ENCODE data around the gene ZSCAN5A. TPM values are rescaled to one million over a fixed set of nuclear protein-coding genes. Genes with fewer than 3 reads are reported as not detected.

Gene ZSCAN5A
- total and polyA plus RNA-seq, 7 donors, result 4.3 to 7.2 (median 5.4) TPM

GRCh38 chr19:56290104-56290503 is 24.5 kb downstream of the ZSCAN5A start:
- no peak overlapping the region for H3K27ac ChIP-seq
- intact Hi-C loops (cut with DNase I), result no loop called here
- H3K9me3 ChIP-seq, result no peaks in the 10 kb centered on the region
- TF ChIP-seq POLR2A (IDR thresholded peaks at IDR 0.05), result no peak
- no peak for TF ChIP-seq POLR2AphosphoS5 (IDR thresholded peaks at IDR 0.05)
- no peak for TF ChIP-seq EP300 (IDR thresholded peaks at IDR 0.05)
- TF ChIP-seq, protein P1, sequence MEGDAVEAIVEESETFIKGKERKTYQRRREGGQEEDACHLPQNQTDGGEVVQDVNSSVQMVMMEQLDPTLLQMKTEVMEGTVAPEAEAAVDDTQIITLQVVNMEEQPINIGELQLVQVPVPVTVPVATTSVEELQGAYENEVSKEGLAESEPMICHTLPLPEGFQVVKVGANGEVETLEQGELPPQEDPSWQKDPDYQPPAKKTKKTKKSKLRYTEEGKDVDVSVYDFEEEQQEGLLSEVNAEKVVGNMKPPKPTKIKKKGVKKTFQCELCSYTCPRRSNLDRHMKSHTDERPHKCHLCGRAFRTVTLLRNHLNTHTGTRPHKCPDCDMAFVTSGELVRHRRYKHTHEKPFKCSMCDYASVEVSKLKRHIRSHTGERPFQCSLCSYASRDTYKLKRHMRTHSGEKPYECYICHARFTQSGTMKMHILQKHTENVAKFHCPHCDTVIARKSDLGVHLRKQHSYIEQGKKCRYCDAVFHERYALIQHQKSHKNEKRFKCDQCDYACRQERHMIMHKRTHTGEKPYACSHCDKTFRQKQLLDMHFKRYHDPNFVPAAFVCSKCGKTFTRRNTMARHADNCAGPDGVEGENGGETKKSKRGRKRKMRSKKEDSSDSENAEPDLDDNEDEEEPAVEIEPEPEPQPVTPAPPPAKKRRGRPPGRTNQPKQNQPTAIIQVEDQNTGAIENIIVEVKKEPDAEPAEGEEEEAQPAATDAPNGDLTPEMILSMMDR (IDR thresholded peaks at IDR 0.05), result no peak
- no peak overlapping the region for H3K4me3 ChIP-seq
- H3K36me3 ChIP-seq, result peaks cover 0 to 9% (median 0%) of the 10 kb centered on the region in 4 donors
- no peaks in the 10 kb centered on the region for H3K4me1 ChIP-seq
- H3K27me3 ChIP-seq, result no peaks in the 10 kb centered on the region
- no peak for DNase-seq

- intact Hi-C loops (cut with DNase I), result no loop called here
- Histone ChIP-seq H3K4me3 (no peak overlapping the region), H3K36me3 (no peaks in the 10 kb centered on the region), H3K27me3 (no peaks in the 10 kb centered on the region), H3K9me3 (no peaks in the 10 kb centered on the region), H3K27ac (no peak overlapping the region), H3K4me1 (no peaks in the 10 kb centered on the region)
- WGBS, 2 donors, result 96 to 98% methylated on average over 3 of the region's 3 CpGs
- DNase-seq, result no peak
- TF ChIP-seq EP300 (IDR thresholded peaks at IDR 0.05) (no peak), POLR2A (IDR thresholded peaks at IDR 0.05) (no peak), POLR2AphosphoS5 (IDR thresholded peaks at IDR 0.05) (no peak)
- TF ChIP-seq, protein P1 (IDR thresholded peaks at IDR 0.05), result no peak
Observed at GRCh38 chr19:56284746-56285145, 29.9 kb downstream of the ZSCAN5A start.

- DNase-seq, result no peak
- H3K27ac ChIP-seq, result no peak overlapping the region
- WGBS, 2 donors, result 95 to 96% methylated on average over 4 of the region's 4 CpGs
- no peaks in the 10 kb centered on the region for H3K9me3 ChIP-seq
- TF ChIP-seq POLR2AphosphoS5 (IDR thresholded peaks at IDR 0.05), result no peak
- TF ChIP-seq POLR2A (IDR thresholded peaks at IDR 0.05), result no peak
- TF ChIP-seq EP300 (IDR thresholded peaks at IDR 0.05), result no peak
- TF ChIP-seq, protein P1 (IDR thresholded peaks at IDR 0.05), result no peak
- H3K4me1 ChIP-seq, result no peaks in the 10 kb centered on the region
- intact Hi-C loops (cut with DNase I), result no loop called here
- H3K36me3 ChIP-seq, result no peaks in the 10 kb centered on the region
- no peaks in the 10 kb centered on the region for H3K27me3 ChIP-seq
- no peak overlapping the region for H3K4me3 ChIP-seq
Observed at GRCh38 chr19:56282809-56283208, 31.8 kb downstream of the ZSCAN5A start.

DNA sequence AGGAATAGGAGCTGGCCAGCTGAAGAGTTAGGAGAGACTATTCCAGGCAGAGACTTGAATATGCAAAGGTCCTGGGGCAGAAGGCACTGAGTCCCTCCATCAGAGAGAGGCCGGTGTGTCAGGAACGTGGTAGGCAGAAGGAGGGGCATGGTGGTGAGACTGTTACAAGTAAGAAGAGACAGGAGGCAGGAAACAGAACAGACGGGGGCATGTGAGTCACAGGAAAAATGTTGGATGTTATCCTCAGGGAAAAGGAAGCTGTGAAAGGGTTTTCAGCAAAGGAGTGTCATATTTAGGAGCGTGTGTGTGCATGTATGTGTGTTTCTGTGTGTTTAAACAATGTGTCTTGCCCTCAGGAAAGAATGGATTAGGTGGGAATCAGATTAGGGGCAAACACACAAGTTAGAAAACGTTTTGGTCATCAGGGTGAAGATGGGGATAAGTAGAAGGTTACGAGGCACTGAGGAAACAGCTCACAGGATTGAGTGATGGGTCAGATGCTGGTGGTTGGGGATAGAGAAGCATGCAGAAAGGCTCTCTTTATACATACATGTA is 41.0 kb downstream of the ZSCAN5A start:
- no peaks in the 10 kb centered on the region for H3K9me3 ChIP-seq
- H3K27ac ChIP-seq, result no peak overlapping the region
- no peaks in the 10 kb centered on the region for H3K27me3 ChIP-seq
- 64 to 65% methylated on average over 6 of the region's 6 CpGs for WGBS, 2 donors
- no peak for DNase-seq
- intact Hi-C loops (cut with DNase I), result no loop called here
- H3K4me1 ChIP-seq, result no peaks in the 10 kb centered on the region
- no peaks in the 10 kb centered on the region for H3K36me3 ChIP-seq
- no peak overlapping the region for H3K4me3 ChIP-seq
- TF ChIP-seq POLR2AphosphoS5 (IDR thresholded peaks at IDR 0.05) (no peak), POLR2A (IDR thresholded peaks at IDR 0.05) (no peak), EP300 (IDR thresholded peaks at IDR 0.05) (no peak)
- TF ChIP-seq, protein P1 (IDR thresholded peaks at IDR 0.05), result no peak
